Loucy (cell line): ENCODE results near the gene PDPN.

Experiments used
- EZH2phosphoT487 ChIP-seq: fragments of 200-600 bp; IDR thresholded peaks from 2 replicates; pipeline ENCODE4 v1.6.1; 2018; ENCODE audit warnings: antibody characterized with exemption, mild to moderate bottlenecking, moderate library complexity, borderline replicate concordance
- TF ChIP-seq, protein P1 (sequence below): fragments of 200-600 bp; sonication (generic); conservative IDR thresholded peaks from 2 replicates; pipeline ENCODE4 v1.5.1; 2014; ENCODE audit warnings: mild to moderate bottlenecking, antibody characterized with exemption, low read length

DNA sequence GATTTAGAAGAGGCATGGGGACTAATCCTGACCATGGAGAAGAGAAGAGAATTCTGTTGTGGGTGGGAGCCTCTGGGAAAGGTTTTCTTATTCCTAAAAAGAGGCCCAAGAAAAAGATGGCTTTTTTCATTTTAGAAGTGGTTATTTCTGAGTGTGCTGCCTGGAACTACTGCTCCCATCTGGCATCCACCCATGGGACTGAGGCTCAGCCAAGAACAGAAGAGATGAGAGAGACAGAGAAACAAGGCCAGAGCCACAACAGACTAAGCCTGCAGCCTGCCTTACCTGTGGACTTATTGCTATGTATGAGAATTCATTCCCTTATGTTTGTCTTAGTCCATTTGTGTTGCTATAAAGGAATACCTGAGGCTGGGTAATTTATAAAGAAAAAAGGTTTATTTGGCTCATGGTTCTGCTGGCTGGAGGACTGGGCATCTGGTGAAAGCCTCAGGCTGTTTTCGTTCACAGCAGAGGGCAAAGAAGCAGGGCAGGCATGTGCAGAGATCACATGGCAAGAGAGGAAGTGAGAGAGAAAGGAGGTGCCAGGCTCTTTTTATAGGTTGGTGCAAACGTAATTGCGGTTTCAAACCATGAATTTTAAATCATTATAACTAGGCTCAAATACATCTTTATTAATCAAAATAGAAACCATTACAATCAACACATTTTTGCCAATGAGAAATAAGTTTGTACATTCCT, 58.8 kb downstream of the PDPN start:
- TF ChIP-seq, protein P1, sequence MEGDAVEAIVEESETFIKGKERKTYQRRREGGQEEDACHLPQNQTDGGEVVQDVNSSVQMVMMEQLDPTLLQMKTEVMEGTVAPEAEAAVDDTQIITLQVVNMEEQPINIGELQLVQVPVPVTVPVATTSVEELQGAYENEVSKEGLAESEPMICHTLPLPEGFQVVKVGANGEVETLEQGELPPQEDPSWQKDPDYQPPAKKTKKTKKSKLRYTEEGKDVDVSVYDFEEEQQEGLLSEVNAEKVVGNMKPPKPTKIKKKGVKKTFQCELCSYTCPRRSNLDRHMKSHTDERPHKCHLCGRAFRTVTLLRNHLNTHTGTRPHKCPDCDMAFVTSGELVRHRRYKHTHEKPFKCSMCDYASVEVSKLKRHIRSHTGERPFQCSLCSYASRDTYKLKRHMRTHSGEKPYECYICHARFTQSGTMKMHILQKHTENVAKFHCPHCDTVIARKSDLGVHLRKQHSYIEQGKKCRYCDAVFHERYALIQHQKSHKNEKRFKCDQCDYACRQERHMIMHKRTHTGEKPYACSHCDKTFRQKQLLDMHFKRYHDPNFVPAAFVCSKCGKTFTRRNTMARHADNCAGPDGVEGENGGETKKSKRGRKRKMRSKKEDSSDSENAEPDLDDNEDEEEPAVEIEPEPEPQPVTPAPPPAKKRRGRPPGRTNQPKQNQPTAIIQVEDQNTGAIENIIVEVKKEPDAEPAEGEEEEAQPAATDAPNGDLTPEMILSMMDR = no peak
- no peak for TF ChIP-seq EZH2phosphoT487
